Adrenal gland (tissue), 12 donors: ENCODE results near the gene HARBI1. TPM values are rescaled to one million over a fixed set of nuclear protein-coding genes. Genes with fewer than 3 reads are reported as not detected.
A peak's percentile ranks its signal among the peaks of the same experiment; 100 is the strongest.

Source experiments
- DNase-seq, 7 donors: peaks; one replicate each; pipeline ENCODE4 v3.0.0-alpha.2; 2019 to 2020
- H3K27ac ChIP-seq, 5 donors: fragments of 200-600 bp; sonication (generic) in 4 of 5; 1 replicate in 3 of 5; 2 replicates in 2 of 5; pipeline versions ENCODE4 v1.5.1 to v1.8.0; 2016 to 2020; ENCODE audit warnings: mild to moderate bottlenecking in 1 of 5
- H3K27me3 ChIP-seq: fragments of 200-600 bp; 2 replicates; pipeline ENCODE4 v1.8.0; 2021
- H3K36me3 ChIP-seq, 2 donors: fragments of 200-600 bp; replicated peaks in 1 of 2; 1 replicate in 1 of 2; 2 replicates in 1 of 2; pipeline versions ENCODE4 v1.5.1 to v1.8.0; 2018 to 2022
- H3K4me1 ChIP-seq, 2 donors: fragments of 200-600 bp; replicated peaks in 1 of 2; 1 replicate in 1 of 2; 2 replicates in 1 of 2; pipeline versions ENCODE4 v1.5.1 to v1.8.0; 2018 to 2021
- H3K4me3 ChIP-seq, 4 donors: fragments of 200-600 bp; sonication (generic) in 3 of 4; one replicate each; pipeline ENCODE4 v1.5.1; 2016 to 2018
- H3K9me3 ChIP-seq, 3 donors: fragments of 200-600 bp; sonication (generic) in 1 of 3; replicated peaks in 1 of 3; 1 replicate in 2 of 3; 2 replicates in 1 of 3; pipeline versions ENCODE4 v1.5.1 to v1.8.0; 2016 to 2021
- CTCF ChIP-seq, 6 experiments: fragments of 450-650 bp in 4 of 6; fragments of 200-600 bp in 2 of 6; sonication (generic) in 1 of 6; IDR thresholded peaks; 1 replicate in 5 of 6; 2 replicates in 1 of 6; pipeline versions ENCODE4 v1.5.1 to v1.8.0; 2016 to 2021; ENCODE audit warnings: antibody characterized with exemption in 6 of 6, mild to moderate bottlenecking in 2 of 6, moderate library complexity in 1 of 6
- POLR2A ChIP-seq, 2 donors: fragments of 450-650 bp; IDR thresholded peaks; one replicate each; pipeline ENCODE4 v1.6.1; 2017; ENCODE audit warnings: antibody characterized with exemption in 2 of 2, mild to moderate bottlenecking in 2 of 2, moderate library complexity in 1 of 2
- WGBS, 4 donors: extraction: QIAGEN DNeasy Blood & Tissue Kit in 2 of 4; methylation state at CpG; one replicate each; pipeline versions ENCODE4 v1.1.5 to v1.1.7; 2013 to 2017; 5-methylcytosine and 5-hydroxymethylcytosine counted together
- intact Hi-C, 2 donors: fragments of 100-400 bp; cut with DNase I; formaldehyde crosslinking; loops; one replicate each; pipeline versions ENCODE4 v1.14.1 to v1.15.0; 2022 to 2023
- polyA plus RNA-seq, 3 donors: library from polyadenylated mRNA; stranded (reverse); fragments of 200-250 nt in 2 of 3; fragments of 350-450 nt in 1 of 3; fragmentation: Illumina TruSeq in 1 of 3; extraction: RNeasy Lipid Tissue Mini Kit (QIAGEN cat#74804) in 1 of 3; gene quantifications; one replicate each; pipeline ENCODE4 v1.2.3, GENCODE V29; 2013 to 2014
- total RNA-seq, 9 donors: library from RNA; depleted of rRNA in 4 of 9; stranded (reverse); fragments of >200 nt in 4 of 9; fragments of 120-200 nt in 1 of 9; fragmentation: NEBNext Ultra II Directional in 1 of 9; extraction: Animal tissue kit (Norgen Biotek cat#: 25700) in 1 of 9; gene quantifications; one replicate each; pipeline versions ENCODE4 v1.1.0 to v1.2.4, GENCODE V29; 2013 to 2023
- donor health status: healthy with polysubstance abuse.
- donor health status: Bipolar disorder and iron deficiency.
- donor health status: DM: yes; HTN: yes; CAD: no.
- donor health status: DM: no; HTN: no; CAD: no.
- donor health status: DM: no; HTN: no; CAD: no.
- donor health status: DM: yes; HTN: yes; CAD: no.

Gene HARBI1
- total and polyA plus RNA-seq, 12 donors = 1.5 to 7.4 (median 5.6) TPM

GRCh38 chr11:46649180-46649738 lies 32.2 kb upstream of the HARBI1 start:
- no peak overlapping the region for H3K4me3 ChIP-seq
- DNase-seq = peak; percentile 72 to 93 (median 87)
- peak overlapping the region; percentile 68 to 82 (median 76) for H3K27ac ChIP-seq

DNA sequence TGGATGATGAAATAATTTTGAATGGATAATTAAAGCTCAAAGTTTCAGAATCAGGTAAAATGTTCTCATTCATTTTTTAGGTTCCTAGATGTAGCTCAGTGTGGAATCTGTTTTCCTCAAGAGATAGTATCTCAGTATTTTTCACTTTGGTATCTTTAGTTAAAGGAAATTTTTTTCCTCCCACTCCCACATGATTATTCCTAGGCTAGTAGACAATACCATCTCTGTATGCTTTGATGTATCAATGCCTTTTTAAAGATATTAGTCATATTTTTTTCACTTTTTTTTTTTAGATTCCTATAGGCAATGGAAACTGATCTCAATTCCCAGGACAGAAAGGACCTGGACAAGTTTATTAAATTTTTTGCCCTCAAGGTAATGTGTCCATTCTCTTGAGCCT lies 27.0 kb upstream of the HARBI1 start:
- H3K36me3 ChIP-seq = peaks cover 0 to 33% of the 10 kb centered on the region in 2 donors
- H3K4me3 ChIP-seq = no peak overlapping the region
- no peak overlapping the region for H3K27ac ChIP-seq
- TF ChIP-seq CTCF (IDR thresholded peaks at IDR 0.05) = no peak
- TF ChIP-seq POLR2A (IDR thresholded peaks at IDR 0.05) = no peak
- no peaks in the 10 kb centered on the region for H3K9me3 ChIP-seq
- H3K4me1 ChIP-seq = peaks cover 4 to 10% of the 10 kb centered on the region in 2 donors
- DNase-seq = no peak
- H3K27me3 ChIP-seq = no peaks in the 10 kb centered on the region
- intact Hi-C loops = no loop called here

More at GRCh38 chr11:46649180-46649738, 32.2 kb upstream of the HARBI1 start:
- H3K9me3 ChIP-seq = no peaks in the 10 kb centered on the region
- TF ChIP-seq CTCF (IDR thresholded peaks at IDR 0.05) = no peak
- peak in 1 of 2 donors; percentile 55 for TF ChIP-seq POLR2A (IDR thresholded peaks at IDR 0.05)
- peaks cover 0 to 59% of the 10 kb centered on the region in 2 donors for H3K36me3 ChIP-seq
- 21 to 34% (median 27%) methylated on average over 2 of the region's 2 CpGs for WGBS, 4 donors
- H3K4me1 ChIP-seq = peaks cover 6 to 20% of the 10 kb centered on the region in 2 donors
- no peaks in the 10 kb centered on the region for H3K27me3 ChIP-seq
- intact Hi-C loops = no loop called here

DNA sequence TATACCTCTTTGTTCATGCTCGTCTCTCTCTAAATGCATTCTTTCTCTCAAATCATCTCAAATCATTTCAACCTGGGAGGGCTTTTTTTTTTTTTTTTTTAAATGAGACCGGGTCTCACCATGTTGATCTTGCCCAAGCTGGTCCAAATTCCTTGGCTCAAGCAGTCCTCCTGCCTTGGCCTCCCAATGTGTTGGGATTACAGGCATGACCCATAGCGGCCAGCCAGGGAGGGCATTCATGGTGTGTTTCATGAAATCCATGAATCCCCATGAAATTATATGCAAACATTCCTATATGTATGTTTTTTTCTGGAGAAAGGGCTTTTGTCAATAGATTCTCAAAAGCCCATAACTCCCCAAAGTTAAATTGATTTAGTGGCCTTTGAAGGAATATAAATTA lies 26.5 kb upstream of the HARBI1 start:
- H3K27me3 ChIP-seq = no peaks in the 10 kb centered on the region
- H3K9me3 ChIP-seq = no peaks in the 10 kb centered on the region
- no peak overlapping the region for H3K27ac ChIP-seq
- peaks cover 0 to 33% of the 10 kb centered on the region in 2 donors for H3K36me3 ChIP-seq
- DNase-seq = no peak
- intact Hi-C loops = no loop called here
- no peak overlapping the region for H3K4me3 ChIP-seq
- peaks cover 4 to 7% of the 10 kb centered on the region in 2 donors for H3K4me1 ChIP-seq
- TF ChIP-seq POLR2A (IDR thresholded peaks at IDR 0.05) = no peak
- no peak for TF ChIP-seq CTCF (IDR thresholded peaks at IDR 0.05)
- 93 to 100% (median 97%) methylated on average over 3 of the region's 3 CpGs for WGBS, 4 donors

- Histone ChIP-seq H3K27ac (no peak overlapping the region), H3K4me1 (peaks cover 4 to 7% of the 10 kb centered on the region in 2 donors), H3K4me3 (no peak overlapping the region), H3K9me3 (no peaks in the 10 kb centered on the region), H3K36me3 (peaks cover 0 to 30% of the 10 kb centered on the region in 2 donors), H3K27me3 (no peaks in the 10 kb centered on the region)
- 91 to 98% (median 93%) methylated on average over 8 of the region's 8 CpGs for WGBS, 4 donors
- TF ChIP-seq POLR2A (IDR thresholded peaks at IDR 0.05) = no peak
- TF ChIP-seq CTCF (IDR thresholded peaks at IDR 0.05) = no peak
- no peak for DNase-seq
- intact Hi-C loops = no loop called here
Measured at GRCh38 chr11:46642627-46643335, 25.8 kb upstream of the HARBI1 start.
